Tibial nerve (tissue), 4 donors: Measurements from ENCODE around the gene LYPD8.
A peak's percentile ranks its signal among the peaks of the same experiment; 100 is the strongest.

Source experiments
- CTCF ChIP-seq, 5 experiments: fragments of 200-600 bp in 3 of 5; fragments of 450-650 bp in 2 of 5; sonication (generic) in 3 of 5; IDR thresholded peaks; one replicate each; pipeline ENCODE4 v1.5.1; 2016 to 2019; ENCODE audit warnings: antibody characterized with exemption in 5 of 5, mild to moderate bottlenecking in 3 of 5, moderate library complexity in 2 of 5
- EP300 ChIP-seq, 2 donors: sonication (generic); formaldehyde crosslinking; IDR thresholded peaks; one replicate each; pipeline ENCODE4 v1.6.1; 2017; ENCODE audit warnings: antibody characterized with exemption in 2 of 2, mild to moderate bottlenecking in 1 of 2
- POLR2A ChIP-seq, 2 donors: fragments of 450-650 bp; IDR thresholded peaks; one replicate each; pipeline ENCODE4 v1.6.1; 2017; ENCODE audit warnings: antibody characterized with exemption in 2 of 2, mild to moderate bottlenecking in 2 of 2, moderate library complexity in 2 of 2

- TF ChIP-seq EP300 (IDR thresholded peaks at IDR 0.05) (peak in 1 of 2 donors; percentile 68), CTCF (IDR thresholded peaks at IDR 0.05) (no peak), POLR2A (IDR thresholded peaks at IDR 0.05) (no peak)
Observed at GRCh38 chr1:248710305-248710900, 45.2 kb downstream of the LYPD8 start.
